HepG2 (cell line): ENCODE results near the gene MED22. TPM values are rescaled to one million over a fixed set of nuclear protein-coding genes. Genes with fewer than 3 reads are reported as not detected.

ENCODE experiments used
- ZNF496 ChIP-seq: sonication (generic); formaldehyde crosslinking; IDR thresholded peaks from 2 replicates; pipeline ENCODE4 v1.8.1; 2023; ENCODE audit warnings: mild to moderate bottlenecking, moderate library complexity, missing genetic modification reagents; ENCODE audit not compliant: insufficient replicate concordance
- polyA plus RNA-seq, 8 experiments: library from polyadenylated mRNA; depleted of rRNA in 3 of 8; stranded (reverse) in 7 of 8; unstranded in 1 of 8; fragments of >200 nt; fragmentation: Illumina TruSeq in 4 of 8; extraction: Trizol in 4 of 8; gene quantifications; 2 replicates each; pipeline versions ENCODE4 v1.2.1 to v1.2.3, GENCODE V29; 2011 to 2016; ENCODE audit warnings: low read depth in 4 of 8, missing spikeins in 1 of 8, mixed read lengths in 1 of 8; ENCODE audit not compliant: insufficient read depth in 1 of 8
- small RNA-seq, 3 experiments: library from RNA; depleted of rRNA; stranded (forward); fragments of <200 nt; gene quantifications; one replicate each; pipeline ENCODE3, GENCODE V24; 2012; ENCODE audit warnings: low read depth in 2 of 3, low replicate concordance in 1 of 3; ENCODE audit not compliant: insufficient read length in 3 of 3, insufficient read depth in 2 of 3
- total RNA-seq, 5 experiments: library from RNA; depleted of rRNA; stranded (reverse); fragments of >200 nt; fragmentation: Illumina TruSeq; extraction: Trizol; gene quantifications; 2 replicates each; pipeline ENCODE4 v1.2.3, GENCODE V29; 2016; ENCODE audit warnings: low read depth in 1 of 5
- TF ChIP-seq, protein P1 (sequence below): sonication (generic); formaldehyde crosslinking; IDR thresholded peaks from 2 replicates; pipeline ENCODE4 v1.5.0; 2020; ENCODE audit warnings: mild to moderate bottlenecking, missing genetic modification reagents

The MED22 gene
- total and polyA plus RNA-seq, 2 of the 13 experiments (the other 11 are each of a cell fraction or from before 2014, with no cell fraction given) = 15.8 to 22.1 TPM

DNA sequence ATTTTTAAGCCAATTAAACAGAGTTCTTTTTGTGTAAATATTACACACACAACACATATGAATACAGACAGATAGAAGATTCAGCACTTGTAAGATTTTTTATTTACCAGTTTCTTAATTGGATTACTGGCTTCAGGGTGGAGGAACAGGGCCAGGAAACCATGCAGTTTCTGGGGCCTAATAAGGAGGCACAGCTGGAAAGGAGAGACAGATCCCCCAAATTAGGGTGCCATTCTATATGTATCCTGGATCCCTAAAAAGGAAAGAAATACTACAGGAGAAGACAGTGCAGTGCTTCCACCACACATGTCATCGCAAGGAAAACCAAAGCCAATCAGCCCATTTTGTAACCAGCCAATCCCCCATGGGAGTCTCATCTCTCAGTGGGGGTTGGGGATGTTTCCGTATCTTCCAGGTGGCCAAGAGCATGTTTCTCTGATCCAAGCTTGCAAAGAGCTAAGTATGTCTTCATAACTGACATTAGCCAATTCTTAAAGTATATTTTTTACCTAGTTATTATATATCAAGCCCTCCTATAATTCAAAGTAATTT lies 57.1 kb downstream of the MED22 start (continued):
- TF ChIP-seq, protein P1, sequence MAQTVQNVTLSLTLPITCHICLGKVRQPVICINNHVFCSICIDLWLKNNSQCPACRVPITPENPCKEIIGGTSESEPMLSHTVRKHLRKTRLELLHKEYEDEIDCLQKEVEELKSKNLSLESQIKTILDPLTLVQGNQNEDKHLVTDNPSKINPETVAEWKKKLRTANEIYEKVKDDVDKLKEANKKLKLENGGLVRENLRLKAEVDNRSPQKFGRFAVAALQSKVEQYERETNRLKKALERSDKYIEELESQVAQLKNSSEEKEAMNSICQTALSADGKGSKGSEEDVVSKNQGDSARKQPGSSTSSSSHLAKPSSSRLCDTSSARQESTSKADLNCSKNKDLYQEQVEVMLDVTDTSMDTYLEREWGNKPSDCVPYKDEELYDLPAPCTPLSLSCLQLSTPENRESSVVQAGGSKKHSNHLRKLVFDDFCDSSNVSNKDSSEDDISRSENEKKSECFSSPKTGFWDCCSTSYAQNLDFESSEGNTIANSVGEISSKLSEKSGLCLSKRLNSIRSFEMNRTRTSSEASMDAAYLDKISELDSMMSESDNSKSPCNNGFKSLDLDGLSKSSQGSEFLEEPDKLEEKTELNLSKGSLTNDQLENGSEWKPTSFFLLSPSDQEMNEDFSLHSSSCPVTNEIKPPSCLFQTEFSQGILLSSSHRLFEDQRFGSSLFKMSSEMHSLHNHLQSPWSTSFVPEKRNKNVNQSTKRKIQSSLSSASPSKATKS (CRISPR knock-in tag) = no peak
- no peak for TF ChIP-seq ZNF496 (CRISPR knock-in tag)

Small RNA genes lying within 50 kb of the gene (small RNA-seq; reads per million reads assigned to genes)
- gene RF00019 (0 reads per million in 3 experiments), gene SNORD24 (0 reads per million in 3 experiments), gene SNORD36A (0 reads per million in 3 experiments), gene SNORD36B (0 reads per million in 3 experiments), gene SNORD36C (0 reads per million in 3 experiments)

Other genes starting within 250 kb of the MED22 start
- 8.8 and 12.9 TPM in 2 replicates for gene RALGDS, start 226.9 kb downstream of the MED22 start, total RNA-seq (2016; rRNA removed; fragmentation: Illumina TruSeq; extraction: Trizol)
- 25.5 and 28.8 TPM in 2 replicates for gene RALGDS, start 226.9 kb downstream of the MED22 start, polyA plus RNA-seq (2011; rRNA removed)
- gene GBGT1, start 184.2 kb downstream of the MED22 start, total RNA-seq (2016; rRNA removed; fragmentation: Illumina TruSeq; extraction: Trizol) = not detected in 2 replicates
- gene GBGT1, start 184.2 kb downstream of the MED22 start, polyA plus RNA-seq (2011; rRNA removed) = not detected in 2 replicates
- gene OBP2B, start 138.9 kb downstream of the MED22 start, total RNA-seq (2016; rRNA removed; fragmentation: Illumina TruSeq; extraction: Trizol) = not detected in 2 replicates
- gene OBP2B, start 138.9 kb downstream of the MED22 start, polyA plus RNA-seq (2011; rRNA removed) = not detected in 2 replicates
- gene ABO, start 72.9 kb downstream of the MED22 start, total RNA-seq (2016; rRNA removed; fragmentation: Illumina TruSeq; extraction: Trizol) = not detected in 2 replicates
- not detected in 2 replicates for gene ABO, start 72.9 kb downstream of the MED22 start, polyA plus RNA-seq (2011; rRNA removed)
- gene SURF6, start 11.9 kb downstream of the MED22 start, total RNA-seq (2016; rRNA removed; fragmentation: Illumina TruSeq; extraction: Trizol) = 13.3 and 14.7 TPM in 2 replicates
- gene SURF6, start 11.9 kb downstream of the MED22 start, polyA plus RNA-seq (2011; rRNA removed) = 5.9 and 7.5 TPM in 2 replicates
- gene RPL7A, start 87 bp upstream of the MED22 start, total RNA-seq (2016; rRNA removed; fragmentation: Illumina TruSeq; extraction: Trizol) = 2,938 and 3,359 TPM in 2 replicates
- 2,401 and 2,404 TPM in 2 replicates for gene RPL7A, start 87 bp upstream of the MED22 start, polyA plus RNA-seq (2011; rRNA removed)
- gene SURF1, start 8.4 kb upstream of the MED22 start, total RNA-seq (2016; rRNA removed; fragmentation: Illumina TruSeq; extraction: Trizol) = 10.6 and 17.8 TPM in 2 replicates
- gene SURF1, start 8.4 kb upstream of the MED22 start, polyA plus RNA-seq (2011; rRNA removed) = 39.2 and 40.7 TPM in 2 replicates
- gene SURF2, start 8.4 kb upstream of the MED22 start, total RNA-seq (2016; rRNA removed; fragmentation: Illumina TruSeq; extraction: Trizol) = 10.3 and 13.6 TPM in 2 replicates
- 6.1 and 6.3 TPM in 2 replicates for gene SURF2, start 8.4 kb upstream of the MED22 start, polyA plus RNA-seq (2011; rRNA removed)
- gene SURF4, start 27.9 kb upstream of the MED22 start, total RNA-seq (2016; rRNA removed; fragmentation: Illumina TruSeq; extraction: Trizol) = 135 and 265 TPM in 2 replicates
- gene SURF4, start 27.9 kb upstream of the MED22 start, polyA plus RNA-seq (2011; rRNA removed) = 220 and 224 TPM in 2 replicates
- gene STKLD1, start 28.2 kb upstream of the MED22 start, total RNA-seq (2016; rRNA removed; fragmentation: Illumina TruSeq; extraction: Trizol) = 1.1 and 2.2 TPM in 2 replicates
- 1.5 and 3.8 TPM in 2 replicates for gene STKLD1, start 28.2 kb upstream of the MED22 start, polyA plus RNA-seq (2011; rRNA removed)
- gene REXO4, start 69.9 kb upstream of the MED22 start, total RNA-seq (2016; rRNA removed; fragmentation: Illumina TruSeq; extraction: Trizol) = 30.4 and 32.9 TPM in 2 replicates
- gene REXO4, start 69.9 kb upstream of the MED22 start, polyA plus RNA-seq (2011; rRNA removed) = 18.5 and 20.2 TPM in 2 replicates
- gene ADAMTS13, start 74.2 kb upstream of the MED22 start, total RNA-seq (2016; rRNA removed; fragmentation: Illumina TruSeq; extraction: Trizol) = 0.69 and 0.91 TPM in 2 replicates
- 4.5 and 5.0 TPM in 2 replicates for gene ADAMTS13, start 74.2 kb upstream of the MED22 start, polyA plus RNA-seq (2011; rRNA removed)
- gene CACFD1, start 111.8 kb upstream of the MED22 start, total RNA-seq (2016; rRNA removed; fragmentation: Illumina TruSeq; extraction: Trizol) = 8.2 and 13.8 TPM in 2 replicates
- gene CACFD1, start 111.8 kb upstream of the MED22 start, polyA plus RNA-seq (2011; rRNA removed) = 14.6 and 21.3 TPM in 2 replicates
- gene SLC2A6, start 131.0 kb upstream of the MED22 start, total RNA-seq (2016; rRNA removed; fragmentation: Illumina TruSeq; extraction: Trizol) = 6.3 and 15.0 TPM in 2 replicates
- gene SLC2A6, start 131.0 kb upstream of the MED22 start, polyA plus RNA-seq (2011; rRNA removed) = 4.1 and 9.1 TPM in 2 replicates
- not detected in 2 replicates for gene MYMK, start 176.8 kb upstream of the MED22 start, total RNA-seq (2016; rRNA removed; fragmentation: Illumina TruSeq; extraction: Trizol)
- not detected in 2 replicates for gene MYMK, start 176.8 kb upstream of the MED22 start, polyA plus RNA-seq (2011; rRNA removed)
- gene ADAMTSL2, start 186.6 kb upstream of the MED22 start, total RNA-seq (2016; rRNA removed; fragmentation: Illumina TruSeq; extraction: Trizol) = 1.0 and 3.8 TPM in 2 replicates
- gene ADAMTSL2, start 186.6 kb upstream of the MED22 start, polyA plus RNA-seq (2011; rRNA removed) = 1.8 and 1.9 TPM in 2 replicates